HepG2 (cell line): ENCODE measurements around the gene UBP1. TPM values are rescaled to one million over a fixed set of nuclear protein-coding genes. Genes with fewer than 3 reads are reported as not detected.
A peak's percentile ranks its signal among the peaks of the same experiment; 100 is the strongest.

Experiments
- AGO2 ChIP-seq: fragments of 200-400 bp; formaldehyde crosslinking; optimal IDR thresholded peaks from 2 replicates; pipeline ENCODE3; 2017; ENCODE audit warnings: mild to moderate bottlenecking, low read depth, low read length, moderate library complexity
- HINFP ChIP-seq: sonication (generic); formaldehyde crosslinking; IDR thresholded peaks from 2 replicates; pipeline ENCODE4 v1.4.0; 2020; ENCODE audit warnings: low read depth, mild to moderate bottlenecking, missing genetic modification reagents
- HNF4G ChIP-seq, 2 experiments: sonication (generic) in 1 of 2; formaldehyde crosslinking in 1 of 2; IDR thresholded peaks; 2 replicates each; pipeline versions ENCODE4 v1.4.0 to v1.6.1; 2011 to 2020; ENCODE audit warnings: borderline replicate concordance in 2 of 2, low read depth in 2 of 2, mild to moderate bottlenecking in 2 of 2, low read length in 1 of 2, missing genetic modification reagents in 1 of 2, moderate library complexity in 1 of 2
- MED13 ChIP-seq: sonication (generic); formaldehyde crosslinking; IDR thresholded peaks from 2 replicates; pipeline ENCODE4 v1.5.0; 2020; ENCODE audit warnings: missing genetic modification reagents
- MIER2 ChIP-seq: IDR thresholded peaks from 2 replicates; pipeline ENCODE4 v1.6.1; 2016; ENCODE audit warnings: missing biosample characterization, missing genetic modification reagents
- MXD4 ChIP-seq: IDR thresholded peaks from 2 replicates; pipeline ENCODE4 v1.6.1; 2016; ENCODE audit warnings: mild to moderate bottlenecking, missing biosample characterization, missing genetic modification reagents
- NR2F1 ChIP-seq, 2 experiments: fragments of 450-650 bp in 1 of 2; formaldehyde crosslinking in 1 of 2; IDR thresholded peaks; 2 replicates each; pipeline versions ENCODE4 v1.5.0 to v1.6.1; 2016 to 2020; ENCODE audit warnings: mild to moderate bottlenecking in 1 of 2, missing compliant biosample characterization in 1 of 2, missing genetic modification reagents in 1 of 2, moderate library complexity in 1 of 2
- RXRB ChIP-seq: IDR thresholded peaks from 2 replicates; pipeline ENCODE4 v1.6.1; 2016; ENCODE audit warnings: borderline replicate concordance, missing genetic modification reagents, missing compliant biosample characterization
- SCMH1 ChIP-seq: sonication (generic); formaldehyde crosslinking; IDR thresholded peaks from 2 replicates; pipeline ENCODE4 v1.9.0; 2021; ENCODE audit warnings: missing genetic modification reagents, mild to moderate bottlenecking, borderline replicate concordance
- TEF ChIP-seq: sonication (generic); formaldehyde crosslinking; IDR thresholded peaks from 2 replicates; pipeline ENCODE4 v1.5.0; 2020; ENCODE audit warnings: missing genetic modification reagents
- ZBTB25 ChIP-seq: IDR thresholded peaks from 2 replicates; pipeline ENCODE4 v1.6.1; 2018; ENCODE audit warnings: missing genetic modification reagents
- ZBTB26 ChIP-seq: IDR thresholded peaks from 2 replicates; pipeline ENCODE4 v1.6.1; 2016; ENCODE audit warnings: missing compliant biosample characterization, missing genetic modification reagents, borderline replicate concordance
- ZMYM2 ChIP-seq: sonication (generic); formaldehyde crosslinking; IDR thresholded peaks from 2 replicates; pipeline ENCODE4 v1.8.0; 2022; ENCODE audit warnings: mild to moderate bottlenecking, missing genetic modification reagents
- ZNF30 ChIP-seq: sonication (generic); formaldehyde crosslinking; IDR thresholded peaks from 2 replicates; pipeline ENCODE4 v1.5.0; 2020; ENCODE audit warnings: mild to moderate bottlenecking, missing genetic modification reagents
- ZNF446 ChIP-seq: sonication (generic); formaldehyde crosslinking; IDR thresholded peaks from 2 replicates; pipeline ENCODE4 v1.5.0; 2020; ENCODE audit warnings: mild to moderate bottlenecking, missing genetic modification reagents
- ZNF772 ChIP-seq: sonication (generic); formaldehyde crosslinking; IDR thresholded peaks from 2 replicates; pipeline ENCODE4 v1.5.0; 2020; ENCODE audit warnings: mild to moderate bottlenecking, missing genetic modification reagents
- ZNF816 ChIP-seq: sonication (generic); formaldehyde crosslinking; IDR thresholded peaks from 2 replicates; pipeline ENCODE4 v1.8.0; 2022; ENCODE audit warnings: missing genetic modification reagents, mild to moderate bottlenecking, borderline replicate concordance
- ZSCAN29 ChIP-seq: sonication (generic); formaldehyde crosslinking; conservative IDR thresholded peaks from 2 replicates; pipeline ENCODE4 v1.4.0; 2020; ENCODE audit warnings: mild to moderate bottlenecking, missing genetic modification reagents
- polyA plus RNA-seq, 8 experiments: library from polyadenylated mRNA; depleted of rRNA in 3 of 8; stranded (reverse) in 7 of 8; unstranded in 1 of 8; fragments of >200 nt; fragmentation: Illumina TruSeq in 4 of 8; extraction: Trizol in 4 of 8; gene quantifications; 2 replicates each; pipeline versions ENCODE4 v1.2.1 to v1.2.3, GENCODE V29; 2011 to 2016; ENCODE audit warnings: low read depth in 4 of 8, missing spikeins in 1 of 8, mixed read lengths in 1 of 8; ENCODE audit not compliant: insufficient read depth in 1 of 8
- total RNA-seq, 5 experiments: library from RNA; depleted of rRNA; stranded (reverse); fragments of >200 nt; fragmentation: Illumina TruSeq; extraction: Trizol; gene quantifications; 2 replicates each; pipeline ENCODE4 v1.2.3, GENCODE V29; 2016; ENCODE audit warnings: low read depth in 1 of 5
- TF ChIP-seq, protein P1 (sequence below): sonication (generic); formaldehyde crosslinking; IDR thresholded peaks from 2 replicates; pipeline ENCODE4 v1.4.0; 2020; ENCODE audit warnings: missing genetic modification reagents

Gene UBP1
- total and polyA plus RNA-seq, 2 of the 13 experiments (the other 11 are each of a cell fraction or from before 2014, with no cell fraction given), result 48.3 to 79.9 TPM

DNA sequence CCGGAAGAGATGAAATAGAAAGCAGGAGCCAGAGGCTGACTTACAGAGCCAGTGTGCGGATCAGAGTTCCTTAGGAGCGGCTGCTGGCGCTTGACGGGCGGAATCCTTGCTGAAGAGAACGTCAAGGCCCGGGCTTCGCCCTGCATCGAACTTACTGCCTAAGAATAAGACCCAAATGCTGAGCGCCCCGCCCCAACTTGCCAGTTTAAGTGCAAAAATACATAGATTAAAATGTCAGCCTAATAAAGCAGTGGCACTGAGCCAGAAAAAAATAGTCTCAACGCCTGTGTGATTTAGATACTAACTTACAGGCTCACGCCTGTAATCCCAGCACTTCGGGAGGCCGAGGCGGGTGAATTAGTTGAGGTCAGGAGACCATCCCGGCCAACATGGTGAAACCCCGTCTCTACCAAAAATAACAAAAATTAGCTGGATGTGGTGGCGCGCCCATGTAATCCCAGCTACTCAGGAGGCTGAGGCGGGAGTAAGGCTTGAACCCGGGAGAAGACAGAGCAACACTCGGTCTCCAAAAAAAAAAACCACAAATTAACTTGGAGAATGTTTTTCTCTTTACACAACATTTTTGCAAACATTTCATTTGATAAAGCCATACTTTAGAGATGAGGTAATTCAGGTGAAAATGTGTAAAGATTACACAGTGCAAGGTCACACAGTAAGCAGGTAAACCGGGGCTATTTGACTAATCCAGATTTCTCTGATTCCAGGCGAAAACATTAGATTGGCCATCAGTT is 1.2 kb upstream of the UBP1 start (continued):
- TF ChIP-seq ZSCAN29 (CRISPR knock-in tag), result peak; percentile 73; the same call in 1 of the 2 replicates
- TF ChIP-seq ZBTB25 (CRISPR knock-in tag), result no peak
- TF ChIP-seq SCMH1 (CRISPR knock-in tag), result no peak
- TF ChIP-seq HNF4G (IDR thresholded peaks at IDR 0.05; ENCODE audit: borderline replicate concordance, low read depth, low read length), result no peak
- no peak for TF ChIP-seq HNF4G (CRISPR knock-in tag; IDR thresholded peaks at IDR 0.05; ENCODE audit: borderline replicate concordance, low read depth)
- no peak for TF ChIP-seq ZMYM2 (CRISPR knock-in tag)
- TF ChIP-seq AGO2, result no peak
- TF ChIP-seq, protein P1, sequence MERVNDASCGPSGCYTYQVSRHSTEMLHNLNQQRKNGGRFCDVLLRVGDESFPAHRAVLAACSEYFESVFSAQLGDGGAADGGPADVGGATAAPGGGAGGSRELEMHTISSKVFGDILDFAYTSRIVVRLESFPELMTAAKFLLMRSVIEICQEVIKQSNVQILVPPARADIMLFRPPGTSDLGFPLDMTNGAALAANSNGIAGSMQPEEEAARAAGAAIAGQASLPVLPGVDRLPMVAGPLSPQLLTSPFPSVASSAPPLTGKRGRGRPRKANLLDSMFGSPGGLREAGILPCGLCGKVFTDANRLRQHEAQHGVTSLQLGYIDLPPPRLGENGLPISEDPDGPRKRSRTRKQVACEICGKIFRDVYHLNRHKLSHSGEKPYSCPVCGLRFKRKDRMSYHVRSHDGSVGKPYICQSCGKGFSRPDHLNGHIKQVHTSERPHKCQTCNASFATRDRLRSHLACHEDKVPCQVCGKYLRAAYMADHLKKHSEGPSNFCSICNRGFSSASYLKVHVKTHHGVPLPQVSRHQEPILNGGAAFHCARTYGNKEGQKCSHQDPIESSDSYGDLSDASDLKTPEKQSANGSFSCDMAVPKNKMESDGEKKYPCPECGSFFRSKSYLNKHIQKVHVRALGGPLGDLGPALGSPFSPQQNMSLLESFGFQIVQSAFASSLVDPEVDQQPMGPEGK (CRISPR knock-in tag), result no peak
- TF ChIP-seq ZNF816 (CRISPR knock-in tag), result no peak
- TF ChIP-seq ZNF446 (CRISPR knock-in tag), result no peak
- TF ChIP-seq TEF (CRISPR knock-in tag), result no peak
- no peak for TF ChIP-seq MIER2 (CRISPR knock-in tag)
- no peak; the same call in 1 of the 2 replicates for TF ChIP-seq ZNF772 (CRISPR knock-in tag)
- no peak for TF ChIP-seq HINFP (CRISPR knock-in tag)
- TF ChIP-seq RXRB (CRISPR knock-in tag), result peak; percentile 62; the same call in 1 of the 2 replicates
- no peak; the same call in 1 of the 2 replicates for TF ChIP-seq MED13 (CRISPR knock-in tag)
- no peak for TF ChIP-seq MXD4 (CRISPR knock-in tag)
- no peak for TF ChIP-seq ZNF30
- no peak for TF ChIP-seq NR2F1 (CRISPR knock-in tag; IDR thresholded peaks at IDR 0.05)
- no peak for TF ChIP-seq ZBTB26
